ENCODE measurements around the gene CHRNA5.

DNA sequence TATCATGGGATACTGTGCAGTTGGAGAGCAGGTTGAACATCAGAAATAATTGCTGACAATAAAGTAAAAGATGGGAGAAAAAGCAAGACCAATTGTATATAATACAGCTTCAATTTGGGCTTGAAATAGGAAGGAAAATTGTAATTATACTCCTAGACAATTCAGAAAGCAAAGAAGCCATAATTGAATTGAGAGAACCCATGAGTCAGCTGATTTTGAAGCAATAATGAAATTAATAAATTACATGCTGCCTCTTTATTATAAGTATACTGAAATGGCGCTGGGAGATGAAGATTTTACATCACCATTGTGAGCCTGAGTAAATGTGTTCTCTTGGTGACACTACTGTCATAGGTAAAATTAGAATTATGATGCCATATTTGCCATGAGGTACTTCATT, 32.3 kb downstream of the CHRNA5 start:
- TF ChIP-seq, protein P1, sequence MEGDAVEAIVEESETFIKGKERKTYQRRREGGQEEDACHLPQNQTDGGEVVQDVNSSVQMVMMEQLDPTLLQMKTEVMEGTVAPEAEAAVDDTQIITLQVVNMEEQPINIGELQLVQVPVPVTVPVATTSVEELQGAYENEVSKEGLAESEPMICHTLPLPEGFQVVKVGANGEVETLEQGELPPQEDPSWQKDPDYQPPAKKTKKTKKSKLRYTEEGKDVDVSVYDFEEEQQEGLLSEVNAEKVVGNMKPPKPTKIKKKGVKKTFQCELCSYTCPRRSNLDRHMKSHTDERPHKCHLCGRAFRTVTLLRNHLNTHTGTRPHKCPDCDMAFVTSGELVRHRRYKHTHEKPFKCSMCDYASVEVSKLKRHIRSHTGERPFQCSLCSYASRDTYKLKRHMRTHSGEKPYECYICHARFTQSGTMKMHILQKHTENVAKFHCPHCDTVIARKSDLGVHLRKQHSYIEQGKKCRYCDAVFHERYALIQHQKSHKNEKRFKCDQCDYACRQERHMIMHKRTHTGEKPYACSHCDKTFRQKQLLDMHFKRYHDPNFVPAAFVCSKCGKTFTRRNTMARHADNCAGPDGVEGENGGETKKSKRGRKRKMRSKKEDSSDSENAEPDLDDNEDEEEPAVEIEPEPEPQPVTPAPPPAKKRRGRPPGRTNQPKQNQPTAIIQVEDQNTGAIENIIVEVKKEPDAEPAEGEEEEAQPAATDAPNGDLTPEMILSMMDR (IDR thresholded peaks at IDR 0.05): no peak
- TF ChIP-seq POLR2A (IDR thresholded peaks at IDR 0.05) (no peak), POLR2AphosphoS5 (IDR thresholded peaks at IDR 0.05) (no peak)
